Neural cell (in vitro differentiated cells): ENCODE results near the gene UCKL1. TPM values are rescaled to one million over a fixed set of nuclear protein-coding genes. Genes with fewer than 3 reads are reported as not detected.
A peak's percentile ranks its signal among the peaks of the same experiment; 100 is the strongest.

ENCODE experiments used
- H2AFZ ChIP-seq: fragments of 200-600, 300-800 bp; sonication (generic), shearing (Covaris generic); 2 replicates; pipeline ENCODE4 v1.6.0; 2014; ENCODE audit warnings: low read depth, mild to moderate bottlenecking, antibody characterized with exemption, low read length, moderate library complexity
- H3F3A ChIP-seq: fragments of 200-600 bp; shearing (Covaris generic); 2 replicates; pipeline ENCODE4 v1.6.1; 2016; ENCODE audit warnings: mild to moderate bottlenecking, moderate library complexity, mixed read lengths, antibody characterized with exemption, low read length; ENCODE audit not compliant: insufficient read depth, poor library complexity, severe bottlenecking
- H3K27ac ChIP-seq: fragments of 200-600, 300-800 bp; sonication (generic), shearing (Covaris generic); 2 replicates; pipeline ENCODE4 v1.5.1; 2014; ENCODE audit warnings: mild to moderate bottlenecking, low read length, moderate library complexity
- H3K27me3 ChIP-seq: fragments of 300-800, 200-600 bp; sonication (generic), shearing (Covaris generic); 2 replicates; pipeline ENCODE4 v1.6.0; 2014; ENCODE audit warnings: mild to moderate bottlenecking, low read depth, low read length, moderate library complexity; ENCODE audit not compliant: insufficient read depth
- H3K36me3 ChIP-seq: fragments of 300-800, 200-600 bp; sonication (generic), shearing (Covaris generic); 2 replicates; pipeline ENCODE4 v1.5.1; 2014; ENCODE audit warnings: mild to moderate bottlenecking, antibody characterized with exemption, low read length, moderate library complexity; ENCODE audit not compliant: insufficient read depth
- H3K4me2 ChIP-seq: fragments of 300-800, 200-600 bp; sonication (generic), shearing (Covaris generic); 2 replicates; pipeline ENCODE4 v1.6.0; 2014; ENCODE audit warnings: mild to moderate bottlenecking, low read length
- H3K4me3 ChIP-seq: fragments of 300-800, 200-600 bp; sonication (generic), shearing (Covaris generic); 2 replicates; pipeline ENCODE4 v1.5.1; 2014; ENCODE audit warnings: mild to moderate bottlenecking, low read length, moderate library complexity
- H3K79me2 ChIP-seq: fragments of 200-600 bp; shearing (Covaris generic); replicated peaks from 2 replicates; pipeline ENCODE4 v1.6.0; 2014; ENCODE audit warnings: mild to moderate bottlenecking, low read length, moderate library complexity; ENCODE audit not compliant: insufficient read depth
- H3K9ac ChIP-seq: fragments of 300-800, 200-600 bp; sonication (generic), shearing (Covaris generic); 2 replicates; pipeline ENCODE4 v1.6.1; 2016; ENCODE audit warnings: mild to moderate bottlenecking, low read length, mixed read lengths
- H3K9me2 ChIP-seq: fragments of 200-600 bp; shearing (Covaris generic); 2 replicates; pipeline ENCODE4 v1.6.1; 2016; ENCODE audit warnings: mild to moderate bottlenecking, low read length, mixed read lengths; ENCODE audit not compliant: insufficient read depth
- H3K9me3 ChIP-seq: fragments of 200-600, 300-800 bp; sonication (generic), shearing (Covaris generic); 2 replicates; pipeline ENCODE4 v1.6.1; 2016; ENCODE audit warnings: mild to moderate bottlenecking, mixed run types, low read length, moderate library complexity, mixed read lengths
- H4K20me1 ChIP-seq: fragments of 200-600 bp; shearing (Covaris generic); 2 replicates; pipeline ENCODE4 v1.6.1; 2016; ENCODE audit warnings: mild to moderate bottlenecking, mixed run types; ENCODE audit not compliant: insufficient read depth
- EZH2 ChIP-seq: fragments of 200-600, 300-800 bp; shearing (Covaris generic), sonication (generic); IDR thresholded peaks from 2 replicates; pipeline ENCODE4 v1.6.1; 2014; ENCODE audit warnings: antibody characterized with exemption, low read length, borderline replicate concordance, mild to moderate bottlenecking; ENCODE audit not compliant: insufficient read depth, poor library complexity, severe bottlenecking
- MXI1 ChIP-seq: fragments of 450-650 bp; conservative IDR thresholded peaks from 2 replicates; pipeline ENCODE4 v1.6.1; 2014; ENCODE audit warnings: antibody characterized with exemption, mild to moderate bottlenecking; ENCODE audit not compliant: poor library complexity, severe bottlenecking
- POLR2AphosphoS5 ChIP-seq: IDR thresholded peaks from 2 replicates; pipeline ENCODE4 v1.6.1; 2012
- RAD21 ChIP-seq: fragments of 450-650 bp; conservative IDR thresholded peaks from 2 replicates; pipeline ENCODE4 v1.6.1; 2014; ENCODE audit warnings: antibody characterized with exemption, mild to moderate bottlenecking, moderate library complexity
- REST ChIP-seq: IDR thresholded peaks from 2 replicates; pipeline ENCODE4 v1.6.1; 2012; ENCODE audit warnings: borderline replicate concordance
- SMC3 ChIP-seq: fragments of 450-650 bp; conservative IDR thresholded peaks from 2 replicates; pipeline ENCODE4 v1.6.1; 2014; ENCODE audit warnings: antibody characterized with exemption, mild to moderate bottlenecking, moderate library complexity; ENCODE audit not compliant: poor library complexity
- TAF1 ChIP-seq: IDR thresholded peaks from 2 replicates; pipeline ENCODE4 v1.6.1; 2012; ENCODE audit warnings: low read depth
- polyA plus RNA-seq: library from polyadenylated mRNA; depleted of rRNA; stranded (reverse); fragments of >200 nt; gene quantifications from 2 replicates; pipeline ENCODE4 v1.2.3, GENCODE V29; 2014

The UCKL1 gene
- polyA plus RNA-seq, 1 donor from 2014 or later, result 58.9 TPM

GRCh38 chr20:63968928-63969760, 12.9 kb upstream of the UCKL1 start:
- Histone ChIP-seq H2AFZ (no peak overlapping the region), H3K4me3 (peak overlapping the region; percentile 84), H3K9me3 (no peaks in the 10 kb centered on the region), H3K36me3 (no peaks in the 10 kb centered on the region), H3K27me3 (no peaks in the 10 kb centered on the region), H3K27ac (peak overlapping the region; percentile 44), H3K79me2 (peaks cover 8% of the 10 kb centered on the region), H3F3A (no peaks in the 10 kb centered on the region), H3K9ac (peak overlapping the region; percentile 90), H4K20me1 (no peaks in the 10 kb centered on the region), H3K4me2 (peak overlapping the region; percentile 88), H3K9me2 (no peaks in the 10 kb centered on the region)
- TF ChIP-seq REST, result no peak
- peak; percentile 42 for TF ChIP-seq MXI1
- peak; percentile 18 for TF ChIP-seq SMC3

GRCh38 chr20:63968136-63968927, 12.1 kb upstream of the UCKL1 start:
- Histone ChIP-seq H3K36me3 (no peaks in the 10 kb centered on the region), H3F3A (no peaks in the 10 kb centered on the region), H3K4me3 (peak overlapping the region; percentile 84), H2AFZ (no peak overlapping the region), H3K4me2 (peak overlapping the region; percentile 88), H3K9me3 (no peaks in the 10 kb centered on the region), H3K79me2 (peaks cover 8% of the 10 kb centered on the region), H3K9ac (peak overlapping the region; percentile 90), H4K20me1 (no peaks in the 10 kb centered on the region), H3K27ac (peak overlapping the region; percentile 44), H3K9me2 (no peaks in the 10 kb centered on the region), H3K27me3 (no peaks in the 10 kb centered on the region)
- TF ChIP-seq EZH2 (no peak), TAF1 (no peak), RAD21 (no peak), MXI1 (no peak), POLR2AphosphoS5 (no peak)
